Ascending aorta (tissue), 2 donors: ENCODE measurements around the gene HIPK3. TPM values are rescaled to one million over a fixed set of nuclear protein-coding genes. Genes with fewer than 3 reads are reported as not detected.

Experiments used
- DNase-seq, 2 donors: peaks; one replicate each; pipeline ENCODE4 v3.0.0-alpha.2; 2019; ENCODE audit warnings: low spot score in 2 of 2
- H3K27ac ChIP-seq, 2 donors: fragments of 200-600 bp; sonication (generic); one replicate each; pipeline ENCODE4 v1.5.1; 2016 to 2017; ENCODE audit warnings: mild to moderate bottlenecking in 1 of 2
- H3K27me3 ChIP-seq: fragments of 200-600 bp; sonication (generic); one replicate; pipeline ENCODE4 v1.5.1; 2017
- H3K36me3 ChIP-seq, 2 donors: fragments of 200-600 bp; sonication (generic); one replicate each; pipeline ENCODE4 v1.5.1; 2016
- H3K4me1 ChIP-seq, 2 donors: fragments of 200-600 bp; sonication (generic); one replicate each; pipeline ENCODE4 v1.5.1; 2016 to 2017; ENCODE audit warnings: mild to moderate bottlenecking in 1 of 2
- H3K4me3 ChIP-seq, 2 donors: fragments of 200-600 bp; sonication (generic); one replicate each; pipeline ENCODE4 v1.5.1; 2016 to 2017; ENCODE audit warnings: mild to moderate bottlenecking in 1 of 2
- H3K9me3 ChIP-seq, 2 donors: fragments of 200-600 bp; sonication (generic); one replicate each; pipeline ENCODE4 v1.5.1; 2016
- intact Hi-C: fragments of 100-400 bp; cut with DNase I; formaldehyde crosslinking; loops from one replicate; pipeline ENCODE4 v1.15.1; 2023
- total RNA-seq: library from RNA; depleted of rRNA; stranded (reverse); fragments of >200 nt; gene quantifications from one replicate; pipeline ENCODE4 v1.1.0, GENCODE V29; 2016
- TF ChIP-seq, protein P1 (sequence below), 3 experiments: fragments of 200-600 bp in 2 of 3; fragments of 450-650 bp in 1 of 3; sonication (generic) in 2 of 3; IDR thresholded peaks; one replicate each; pipeline ENCODE4 v1.5.1; 2016 to 2019; ENCODE audit warnings: antibody characterized with exemption in 3 of 3, mild to moderate bottlenecking in 1 of 3, moderate library complexity in 1 of 3

The HIPK3 gene
- total RNA-seq, 1 donor from 2014 or later: 302 TPM

DNA sequence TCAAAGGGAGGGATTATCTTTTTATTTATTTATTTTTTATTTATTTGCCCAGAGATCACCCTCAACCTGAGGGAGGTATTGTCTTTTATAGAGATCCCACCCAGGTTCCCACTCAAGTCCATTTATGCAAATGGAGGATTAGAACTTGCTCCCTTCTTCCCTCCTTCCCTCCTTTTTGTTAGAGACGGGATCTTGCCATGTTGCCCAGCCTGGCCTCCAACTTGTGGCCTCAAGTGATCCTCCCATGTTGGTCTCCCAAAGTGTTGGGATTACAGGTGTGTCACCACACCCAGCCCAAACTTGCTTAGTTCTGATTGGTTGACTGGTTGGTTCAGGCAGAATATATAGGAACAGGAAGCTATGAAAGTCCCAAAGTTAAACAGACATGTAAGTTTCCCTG lies 51.9 kb downstream of the HIPK3 start:
- DNase-seq: no peak
- H3K4me1 ChIP-seq: peaks cover 0 to 23% of the 10 kb centered on the region in 2 donors
- no peaks in the 10 kb centered on the region for H3K36me3 ChIP-seq
- no peak overlapping the region for H3K4me3 ChIP-seq
- TF ChIP-seq, protein P1, sequence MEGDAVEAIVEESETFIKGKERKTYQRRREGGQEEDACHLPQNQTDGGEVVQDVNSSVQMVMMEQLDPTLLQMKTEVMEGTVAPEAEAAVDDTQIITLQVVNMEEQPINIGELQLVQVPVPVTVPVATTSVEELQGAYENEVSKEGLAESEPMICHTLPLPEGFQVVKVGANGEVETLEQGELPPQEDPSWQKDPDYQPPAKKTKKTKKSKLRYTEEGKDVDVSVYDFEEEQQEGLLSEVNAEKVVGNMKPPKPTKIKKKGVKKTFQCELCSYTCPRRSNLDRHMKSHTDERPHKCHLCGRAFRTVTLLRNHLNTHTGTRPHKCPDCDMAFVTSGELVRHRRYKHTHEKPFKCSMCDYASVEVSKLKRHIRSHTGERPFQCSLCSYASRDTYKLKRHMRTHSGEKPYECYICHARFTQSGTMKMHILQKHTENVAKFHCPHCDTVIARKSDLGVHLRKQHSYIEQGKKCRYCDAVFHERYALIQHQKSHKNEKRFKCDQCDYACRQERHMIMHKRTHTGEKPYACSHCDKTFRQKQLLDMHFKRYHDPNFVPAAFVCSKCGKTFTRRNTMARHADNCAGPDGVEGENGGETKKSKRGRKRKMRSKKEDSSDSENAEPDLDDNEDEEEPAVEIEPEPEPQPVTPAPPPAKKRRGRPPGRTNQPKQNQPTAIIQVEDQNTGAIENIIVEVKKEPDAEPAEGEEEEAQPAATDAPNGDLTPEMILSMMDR (IDR thresholded peaks at IDR 0.05): no peak
- no peaks in the 10 kb centered on the region for H3K27me3 ChIP-seq
- intact Hi-C loops: no loop called here
- no peaks in the 10 kb centered on the region for H3K9me3 ChIP-seq
- H3K27ac ChIP-seq: no peak overlapping the region

DNA sequence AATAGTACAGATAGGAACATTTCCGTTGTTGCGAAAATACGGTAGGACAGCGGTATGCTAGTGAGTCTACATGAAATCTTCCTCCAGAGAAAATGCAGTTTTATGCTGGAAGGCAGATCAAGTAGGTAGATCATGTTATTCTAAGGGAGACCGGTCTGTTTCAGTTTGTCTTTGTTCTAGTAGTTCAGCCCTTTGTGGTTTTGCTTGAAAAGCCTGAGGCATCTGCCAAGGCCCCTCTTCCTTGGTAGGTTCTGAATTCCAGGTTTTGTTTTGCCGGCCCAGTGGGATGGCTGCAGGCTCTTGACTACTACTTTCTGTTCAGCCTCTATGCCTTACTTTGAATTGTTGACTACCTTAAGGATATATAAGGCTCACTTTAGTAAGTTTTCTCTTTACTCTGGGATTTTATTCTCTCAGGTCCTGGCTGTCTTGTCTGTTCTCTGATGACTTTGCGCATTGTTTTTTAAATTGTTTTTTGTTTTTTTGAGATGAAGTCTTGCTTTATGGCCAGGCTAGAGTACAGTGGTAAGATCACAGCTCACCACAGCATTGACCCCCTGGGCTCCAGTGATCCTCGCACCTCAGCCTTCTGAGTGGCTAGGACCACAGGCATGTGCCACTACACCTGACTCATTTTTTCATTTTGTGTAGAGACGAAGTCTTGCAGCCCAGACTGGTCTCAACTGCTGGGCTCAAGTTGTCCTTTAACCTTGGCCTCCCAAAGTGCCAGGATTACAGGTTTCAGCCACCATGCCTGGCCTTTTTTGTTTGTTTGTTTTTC lies 53.7 kb downstream of the HIPK3 start:
- H3K4me3 ChIP-seq: no peak overlapping the region
- H3K4me1 ChIP-seq: peaks cover 0 to 25% of the 10 kb centered on the region in 2 donors

DNA sequence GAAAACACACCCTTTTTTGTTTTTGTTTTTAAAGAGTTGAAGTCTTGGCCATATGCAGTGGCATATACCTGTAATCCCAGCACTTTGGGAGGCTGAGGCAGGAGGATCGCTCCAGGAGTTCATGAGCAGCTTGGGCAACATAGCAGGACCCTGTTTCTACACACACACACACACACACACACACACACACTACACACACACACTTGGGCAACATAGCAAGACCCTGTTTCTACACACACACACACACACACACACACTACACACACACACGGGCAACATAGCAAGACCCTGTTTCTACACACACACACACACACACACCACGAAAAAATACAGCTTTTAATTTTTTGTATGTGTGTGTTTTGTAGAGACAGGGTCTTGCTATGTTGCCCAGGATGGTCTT lies 54.5 kb downstream of the HIPK3 start:
- Histone ChIP-seq H3K27ac (no peak overlapping the region), H3K4me1 (peaks cover 0 to 29% of the 10 kb centered on the region in 2 donors), H3K9me3 (no peaks in the 10 kb centered on the region), H3K4me3 (no peak overlapping the region), H3K36me3 (no peaks in the 10 kb centered on the region), H3K27me3 (no peaks in the 10 kb centered on the region)
- TF ChIP-seq, protein P1 (IDR thresholded peaks at IDR 0.05): no peak
- intact Hi-C loops: no loop called here
- DNase-seq: no peak

More for the DNA sequence above, 53.7 kb downstream of the HIPK3 start:
- Histone ChIP-seq H3K36me3 (no peaks in the 10 kb centered on the region), H3K27me3 (no peaks in the 10 kb centered on the region), H3K27ac (no peak overlapping the region), H3K9me3 (no peaks in the 10 kb centered on the region)
- DNase-seq: no peak
- TF ChIP-seq, protein P1 (IDR thresholded peaks at IDR 0.05): no peak
- intact Hi-C loops: no loop called here

DNA sequence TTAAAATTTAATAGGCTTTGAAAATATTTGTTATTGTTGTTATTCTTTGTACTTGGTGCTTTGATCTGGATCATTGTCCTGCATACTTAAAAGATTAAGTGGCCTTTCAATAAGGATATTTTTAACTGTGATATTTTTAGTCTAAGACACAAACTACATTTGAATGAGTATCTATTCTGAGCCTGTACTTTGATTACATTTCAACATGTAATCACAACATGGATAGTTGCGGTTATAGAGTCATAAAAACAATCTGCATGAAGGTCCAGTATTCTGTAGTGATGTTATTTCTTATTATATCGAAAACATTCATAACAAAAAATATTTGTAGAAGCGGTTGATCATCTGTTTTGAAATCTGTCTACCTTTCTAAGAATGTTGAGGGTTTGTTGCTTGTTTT lies 58.6 kb downstream of the HIPK3 start:
- H3K27me3 ChIP-seq: no peaks in the 10 kb centered on the region
- peaks cover 0 to 41% of the 10 kb centered on the region in 2 donors for H3K4me1 ChIP-seq
- no peaks in the 10 kb centered on the region for H3K9me3 ChIP-seq
- intact Hi-C loops: no loop called here
- no peaks in the 10 kb centered on the region for H3K36me3 ChIP-seq
- no peak overlapping the region for H3K27ac ChIP-seq
- TF ChIP-seq, protein P1 (IDR thresholded peaks at IDR 0.05): no peak
- H3K4me3 ChIP-seq: peak overlapping the region in 1 of 2 donors; percentile 12
- DNase-seq: no peak

DNA sequence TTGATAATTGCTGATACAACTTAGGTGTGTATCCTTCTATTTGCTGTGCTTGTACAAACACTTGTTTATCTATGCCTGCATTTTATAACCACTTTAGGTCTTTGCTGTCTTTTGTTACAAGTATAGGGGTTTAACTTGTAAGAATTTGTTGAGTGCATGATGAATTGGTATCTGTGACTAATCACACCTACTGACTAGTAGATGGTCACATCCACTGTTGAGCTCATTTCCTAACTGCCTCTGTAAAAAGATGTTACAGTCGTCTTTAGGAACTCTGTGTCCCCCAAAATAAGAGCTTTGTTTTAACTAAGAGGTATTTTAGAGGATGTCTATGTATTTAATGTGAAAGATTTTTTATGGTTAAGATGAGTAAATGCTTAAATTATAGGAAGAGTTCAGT lies 60.5 kb downstream of the HIPK3 start:
- Histone ChIP-seq H3K4me1 (peaks cover 0 to 42% of the 10 kb centered on the region in 2 donors), H3K36me3 (no peaks in the 10 kb centered on the region), H3K9me3 (no peaks in the 10 kb centered on the region), H3K4me3 (no peak overlapping the region), H3K27me3 (no peaks in the 10 kb centered on the region), H3K27ac (no peak overlapping the region)
- DNase-seq: no peak
- TF ChIP-seq, protein P1 (IDR thresholded peaks at IDR 0.05): no peak
- intact Hi-C loops: no loop called here
